ENCODE measurements around the gene TIMP2.

The TIMP2 gene

GRCh38 chr17:78925662-78926555, 722 bp upstream of the TIMP2 start:
- Histone ChIP-seq H3K36me3 (ENCODE audit: control insufficient read depth, insufficient read depth, low read length) (no peaks in the 10 kb centered on the region), H3K4me3 (ENCODE audit: low read depth, low read length) (peak overlapping the region; percentile 71), H3K9me3 (ENCODE audit: control insufficient read depth, insufficient read depth, low read depth, low read length) (no peaks in the 10 kb centered on the region), H3K27ac (ENCODE audit: low read depth, low read length) (no peak overlapping the region), H3K9ac (ENCODE audit: low read length) (peak overlapping the region; percentile 54), H3K4me1 (ENCODE audit: control insufficient read depth, insufficient read depth, low read length) (peaks cover 20% of the 10 kb centered on the region), H3K27me3 (ENCODE audit: control insufficient read depth, insufficient read depth, low read length) (no peaks in the 10 kb centered on the region)

GRCh38 chr17:78924481-78925151, 571 bp downstream of the TIMP2 start:
- no peak overlapping the region for H3K9ac ChIP-seq (ENCODE audit: low read length)
- H3K4me3 ChIP-seq (ENCODE audit: low read depth, low read length): peak overlapping the region; percentile 61
- H3K27ac ChIP-seq (ENCODE audit: low read depth, low read length): no peak overlapping the region
- H3K27me3 ChIP-seq (ENCODE audit: control insufficient read depth, insufficient read depth, low read length): no peaks in the 10 kb centered on the region
- no peaks in the 10 kb centered on the region for H3K36me3 ChIP-seq (ENCODE audit: control insufficient read depth, insufficient read depth, low read length)
- H3K4me1 ChIP-seq (ENCODE audit: control insufficient read depth, insufficient read depth, low read length): peaks cover 20% of the 10 kb centered on the region
- H3K9me3 ChIP-seq (ENCODE audit: control insufficient read depth, insufficient read depth, low read depth, low read length): no peaks in the 10 kb centered on the region

GRCh38 chr17:78923660-78924453, 1.3 kb downstream of the TIMP2 start:
- Histone ChIP-seq H3K9ac (ENCODE audit: low read length) (no peak overlapping the region), H3K27me3 (ENCODE audit: control insufficient read depth, insufficient read depth, low read length) (no peaks in the 10 kb centered on the region), H3K27ac (ENCODE audit: low read depth, low read length) (no peak overlapping the region), H3K36me3 (ENCODE audit: control insufficient read depth, insufficient read depth, low read length) (no peaks in the 10 kb centered on the region), H3K4me3 (ENCODE audit: low read depth, low read length) (peak overlapping the region; percentile 61), H3K4me1 (ENCODE audit: control insufficient read depth, insufficient read depth, low read length) (peaks cover 20% of the 10 kb centered on the region), H3K9me3 (ENCODE audit: control insufficient read depth, insufficient read depth, low read depth, low read length) (no peaks in the 10 kb centered on the region)

- Histone ChIP-seq H3K36me3 (ENCODE audit: control insufficient read depth, insufficient read depth, low read length) (no peaks in the 10 kb centered on the region), H3K9ac (ENCODE audit: low read length) (no peak overlapping the region), H3K9me3 (ENCODE audit: control insufficient read depth, insufficient read depth, low read depth, low read length) (no peaks in the 10 kb centered on the region), H3K27me3 (ENCODE audit: control insufficient read depth, insufficient read depth, low read length) (no peaks in the 10 kb centered on the region), H3K4me3 (ENCODE audit: low read depth, low read length) (peak overlapping the region; percentile 61), H3K27ac (ENCODE audit: low read depth, low read length) (no peak overlapping the region), H3K4me1 (ENCODE audit: control insufficient read depth, insufficient read depth, low read length) (peaks cover 20% of the 10 kb centered on the region)
Observed at GRCh38 chr17:78922816-78923498, 2.2 kb downstream of the TIMP2 start.

GRCh38 chr17:78921437-78921971, 3.7 kb downstream of the TIMP2 start:
- Histone ChIP-seq H3K36me3 (ENCODE audit: control insufficient read depth, insufficient read depth, low read length) (no peaks in the 10 kb centered on the region), H3K27ac (ENCODE audit: low read depth, low read length) (no peak overlapping the region), H3K9ac (ENCODE audit: low read length) (no peak overlapping the region), H3K4me1 (ENCODE audit: control insufficient read depth, insufficient read depth, low read length) (peaks cover 23% of the 10 kb centered on the region), H3K27me3 (ENCODE audit: control insufficient read depth, insufficient read depth, low read length) (no peaks in the 10 kb centered on the region), H3K4me3 (ENCODE audit: low read depth, low read length) (no peak overlapping the region), H3K9me3 (ENCODE audit: control insufficient read depth, insufficient read depth, low read depth, low read length) (no peaks in the 10 kb centered on the region)

- H3K4me3 ChIP-seq (ENCODE audit: low read depth, low read length): no peak overlapping the region
- H3K36me3 ChIP-seq (ENCODE audit: control insufficient read depth, insufficient read depth, low read length): no peaks in the 10 kb centered on the region
- H3K27me3 ChIP-seq (ENCODE audit: control insufficient read depth, insufficient read depth, low read length): no peaks in the 10 kb centered on the region
- no peak overlapping the region for H3K27ac ChIP-seq (ENCODE audit: low read depth, low read length)
- H3K4me1 ChIP-seq (ENCODE audit: control insufficient read depth, insufficient read depth, low read length): peaks cover 24% of the 10 kb centered on the region
- no peak overlapping the region for H3K9ac ChIP-seq (ENCODE audit: low read length)
- H3K9me3 ChIP-seq (ENCODE audit: control insufficient read depth, insufficient read depth, low read depth, low read length): no peaks in the 10 kb centered on the region
Observed at GRCh38 chr17:78920528-78920927, 4.7 kb downstream of the TIMP2 start.

- H3K4me1 ChIP-seq (ENCODE audit: control insufficient read depth, insufficient read depth, low read length): peaks cover 24% of the 10 kb centered on the region
- H3K4me3 ChIP-seq (ENCODE audit: low read depth, low read length): no peak overlapping the region
- no peak overlapping the region for H3K9ac ChIP-seq (ENCODE audit: low read length)
- no peak overlapping the region for H3K27ac ChIP-seq (ENCODE audit: low read depth, low read length)
- no peaks in the 10 kb centered on the region for H3K9me3 ChIP-seq (ENCODE audit: control insufficient read depth, insufficient read depth, low read depth, low read length)
- H3K27me3 ChIP-seq (ENCODE audit: control insufficient read depth, insufficient read depth, low read length): no peaks in the 10 kb centered on the region
- no peaks in the 10 kb centered on the region for H3K36me3 ChIP-seq (ENCODE audit: control insufficient read depth, insufficient read depth, low read length)
Observed at GRCh38 chr17:78919861-78920450, 5.2 kb downstream of the TIMP2 start.

GRCh38 chr17:78918979-78919378, 6.2 kb downstream of the TIMP2 start:
- no peak overlapping the region for H3K9ac ChIP-seq (ENCODE audit: low read length)
- H3K27ac ChIP-seq (ENCODE audit: low read depth, low read length): no peak overlapping the region
- H3K4me1 ChIP-seq (ENCODE audit: control insufficient read depth, insufficient read depth, low read length): peaks cover 23% of the 10 kb centered on the region

GRCh38 chr17:78917451-78918275, 7.5 kb downstream of the TIMP2 start:
- no peak overlapping the region for H3K27ac ChIP-seq (ENCODE audit: low read depth, low read length)
- no peak overlapping the region for H3K4me3 ChIP-seq (ENCODE audit: low read depth, low read length)
- no peak overlapping the region for H3K9ac ChIP-seq (ENCODE audit: low read length)
- no peaks in the 10 kb centered on the region for H3K9me3 ChIP-seq (ENCODE audit: control insufficient read depth, insufficient read depth, low read depth, low read length)
- peaks cover 11% of the 10 kb centered on the region for H3K4me1 ChIP-seq (ENCODE audit: control insufficient read depth, insufficient read depth, low read length)
- H3K36me3 ChIP-seq (ENCODE audit: control insufficient read depth, insufficient read depth, low read length): no peaks in the 10 kb centered on the region
- H3K27me3 ChIP-seq (ENCODE audit: control insufficient read depth, insufficient read depth, low read length): no peaks in the 10 kb centered on the region

More at GRCh38 chr17:78918979-78919378, 6.2 kb downstream of the TIMP2 start:
- Histone ChIP-seq H3K27me3 (ENCODE audit: control insufficient read depth, insufficient read depth, low read length) (no peaks in the 10 kb centered on the region), H3K4me3 (ENCODE audit: low read depth, low read length) (no peak overlapping the region), H3K9me3 (ENCODE audit: control insufficient read depth, insufficient read depth, low read depth, low read length) (no peaks in the 10 kb centered on the region), H3K36me3 (ENCODE audit: control insufficient read depth, insufficient read depth, low read length) (no peaks in the 10 kb centered on the region)
